Suprapubic skin (tissue), 4 donors: ENCODE measurements around the gene SLC1A1.

Source experiments
- CTCF ChIP-seq, 2 donors: fragments of 200-600 bp in 1 of 2; fragments of 450-650 bp in 1 of 2; sonication (generic) in 1 of 2; IDR thresholded peaks; one replicate each; pipeline ENCODE4 v1.5.1; 2016 to 2019; ENCODE audit warnings: antibody characterized with exemption in 2 of 2, mild to moderate bottlenecking in 1 of 2, moderate library complexity in 1 of 2
- EP300 ChIP-seq: sonication (generic); formaldehyde crosslinking; IDR thresholded peaks from one replicate; pipeline ENCODE4 v1.6.1; 2017; ENCODE audit warnings: antibody characterized with exemption
- POLR2A ChIP-seq, 2 donors: fragments of 450-650 bp; IDR thresholded peaks; one replicate each; pipeline ENCODE4 v1.6.1; 2017; ENCODE audit warnings: antibody characterized with exemption in 2 of 2, mild to moderate bottlenecking in 2 of 2, moderate library complexity in 2 of 2
- POLR2AphosphoS5 ChIP-seq, 3 donors: sonication (generic); formaldehyde crosslinking; IDR thresholded peaks; one replicate each; pipeline ENCODE4 v1.6.1; 2017; ENCODE audit warnings: antibody characterized with exemption in 3 of 3

DNA sequence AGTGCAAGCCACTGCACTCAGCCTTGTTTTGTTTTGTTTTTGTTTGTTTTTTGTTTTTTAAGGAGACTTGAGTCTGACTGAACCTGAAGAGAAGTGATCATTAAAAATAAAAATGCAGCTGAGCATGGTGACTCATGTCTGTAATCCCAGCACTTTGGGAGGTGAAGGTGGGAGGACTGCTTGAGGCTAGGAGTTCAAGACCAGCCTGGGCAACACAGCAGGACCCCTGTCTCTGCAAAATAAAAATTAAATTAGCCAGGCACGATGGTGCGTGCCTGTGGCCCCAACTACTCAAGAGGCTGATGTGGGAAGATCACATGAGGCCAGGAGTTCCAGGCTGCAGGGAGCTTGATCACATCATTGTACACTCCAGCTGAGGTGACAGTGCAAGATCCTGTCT is 6.2 kb downstream of the SLC1A1 start:
- TF ChIP-seq CTCF (IDR thresholded peaks at IDR 0.05) (no peak), POLR2AphosphoS5 (IDR thresholded peaks at IDR 0.05) (no peak), EP300 (no peak), POLR2A (IDR thresholded peaks at IDR 0.05) (no peak)
